ENCODE results near the gene LCE7A.

Gene LCE7A

GRCh38 chr1:152842556-152842955 is 17.2 kb upstream of the LCE7A start, which contains the start of gene LCE6A:
TSS of gene LCE6A (plus strand) at chr1:152842856. CDS start at chr1:152843521, 665 bp downstream.
- no peak within 1 kb of the TSS for H3K4ac ChIP-seq (ENCODE audit: low read length)

DNA sequence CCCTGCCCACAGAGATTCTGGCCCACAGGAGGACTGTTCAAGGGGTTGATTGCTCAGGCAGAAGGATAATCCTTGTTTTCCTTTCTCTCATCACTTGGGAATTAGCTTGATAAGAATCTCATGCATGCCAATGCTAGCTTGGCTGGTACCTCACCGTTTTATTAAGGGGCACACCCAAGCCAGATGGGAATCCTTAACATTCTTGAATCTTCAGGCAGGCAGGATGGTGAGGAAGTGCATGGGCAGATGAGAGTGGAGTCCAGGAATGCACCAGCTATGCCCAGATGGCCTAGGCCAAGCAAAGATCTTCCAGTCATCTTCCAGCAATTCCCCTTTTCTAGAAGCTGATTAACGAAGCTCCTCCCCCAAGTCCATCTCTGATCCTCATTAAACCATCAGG is 4.1 kb upstream of the LCE7A start:
- no peak for DNase-seq (ENCODE audit: low spot score)
- Histone ChIP-seq H2BK120ac (ENCODE audit: low read depth, low read length) (no peak overlapping the region), H3K14ac (ENCODE audit: low read length) (no peak overlapping the region), H3K9ac (ENCODE audit: low read depth, low read length, poor library complexity) (no peak overlapping the region), H3K4me1 (ENCODE audit: control insufficient read depth in 2 of 2, insufficient read depth in 1 of 2, low read depth in 1 of 2, low read length in 2 of 2) (no peaks in the 10 kb centered on the region), H3K27me3 (ENCODE audit: control insufficient read depth in 3 of 3, insufficient read depth in 3 of 3, low read depth in 1 of 3, low read length in 3 of 3) (no peaks in the 10 kb centered on the region), H3K9me3 (replicated peaks in 1 of 2; ENCODE audit: control insufficient read depth in 2 of 2, insufficient read depth in 1 of 2, low read depth in 1 of 2, low read length in 2 of 2) (peaks cover 0 to 11% of the 10 kb centered on the region in 2 donors), H2AK5ac (ENCODE audit: low read depth, low read length) (no peak overlapping the region), H2BK12ac (ENCODE audit: low read length) (no peak overlapping the region), H3K4ac (ENCODE audit: low read length) (no peak overlapping the region), H3K23ac (ENCODE audit: low read depth, low read length, poor library complexity) (no peak overlapping the region), H4K8ac (ENCODE audit: low read depth, low read length) (no peak overlapping the region), H3K4me2 (ENCODE audit: insufficient read depth, low read length, poor library complexity, severe bottlenecking) (no peak overlapping the region), H3K18ac (ENCODE audit: low read length) (no peak overlapping the region), H2BK15ac (ENCODE audit: low read length) (no peak overlapping the region), H3K27ac (replicated peaks; ENCODE audit: low read length) (no peak overlapping the region), H2BK5ac (ENCODE audit: low read length) (no peak overlapping the region), H3K4me3 (ENCODE audit: low read length in 2 of 2) (no peak overlapping the region), H3K79me1 (ENCODE audit: low read depth, low read length) (no peaks in the 10 kb centered on the region), H4K91ac (ENCODE audit: low read depth, low read length, poor library complexity) (no peak overlapping the region), H3K36me3 (replicated peaks in 1 of 2; ENCODE audit: control insufficient read depth in 2 of 2, insufficient read depth in 2 of 2, low read length in 2 of 2) (no peaks in the 10 kb centered on the region), H2AFZ (ENCODE audit: low read length) (no peak overlapping the region)
- no CpG with 5 or more reads among the region's 2 CpGs for WGBS, 2 donors (ENCODE audit: extremely low coverage in 2 of 2, insufficient read length in 2 of 2, insufficient replicate concordance in 1 of 2)

More at GRCh38 chr1:152842556-152842955, 17.2 kb upstream of the LCE7A start, which contains the start of gene LCE6A:
- Histone ChIP-seq H3K18ac (ENCODE audit: low read length) (no peak within 1 kb of the TSS), H2BK12ac (ENCODE audit: low read length) (no peak within 1 kb of the TSS), H3K4me1 (ENCODE audit: control insufficient read depth in 2 of 2, insufficient read depth in 1 of 2, low read depth in 1 of 2, low read length in 2 of 2) (no peaks in the 10 kb centered on the region), H3K9ac (ENCODE audit: low read depth, low read length, poor library complexity) (no peak within 1 kb of the TSS), H2AFZ (ENCODE audit: low read length) (no peak within 1 kb of the TSS), H3K23ac (ENCODE audit: low read depth, low read length, poor library complexity) (no peak within 1 kb of the TSS), H4K91ac (ENCODE audit: low read depth, low read length, poor library complexity) (no peak within 1 kb of the TSS), H3K9me3 (replicated peaks in 1 of 2; ENCODE audit: control insufficient read depth in 2 of 2, insufficient read depth in 1 of 2, low read depth in 1 of 2, low read length in 2 of 2) (peaks cover 0 to 21% of the 10 kb centered on the region in 2 donors), H3K79me1 (ENCODE audit: low read depth, low read length) (no peaks in the 10 kb centered on the region), H2AK5ac (ENCODE audit: low read depth, low read length) (no peak within 1 kb of the TSS), H3K27ac (replicated peaks; ENCODE audit: low read length) (no peak within 1 kb of the TSS), H3K36me3 (replicated peaks in 1 of 2; ENCODE audit: control insufficient read depth in 2 of 2, insufficient read depth in 2 of 2, low read length in 2 of 2) (no peaks in the 10 kb centered on the region), H2BK5ac (ENCODE audit: low read length) (no peak within 1 kb of the TSS), H3K14ac (ENCODE audit: low read length) (no peak within 1 kb of the TSS), H4K8ac (ENCODE audit: low read depth, low read length) (no peak within 1 kb of the TSS), H3K4me2 (ENCODE audit: insufficient read depth, low read length, poor library complexity, severe bottlenecking) (no peak within 1 kb of the TSS), H3K4me3 (ENCODE audit: low read length in 2 of 2) (peak within 1 kb of the TSS in 1 of 2 donors; percentile 25), H2BK15ac (ENCODE audit: low read length) (no peak within 1 kb of the TSS), H2BK120ac (ENCODE audit: low read depth, low read length) (no peak within 1 kb of the TSS), H3K27me3 (ENCODE audit: control insufficient read depth in 3 of 3, insufficient read depth in 3 of 3, low read depth in 1 of 3, low read length in 3 of 3) (no peaks in the 10 kb centered on the region)
- no peak for DNase-seq (ENCODE audit: low spot score)
- no CpG with 5 or more reads among the region's 3 CpGs for WGBS, 2 donors (ENCODE audit: extremely low coverage in 2 of 2, insufficient read length in 2 of 2, insufficient replicate concordance in 1 of 2)

DNA sequence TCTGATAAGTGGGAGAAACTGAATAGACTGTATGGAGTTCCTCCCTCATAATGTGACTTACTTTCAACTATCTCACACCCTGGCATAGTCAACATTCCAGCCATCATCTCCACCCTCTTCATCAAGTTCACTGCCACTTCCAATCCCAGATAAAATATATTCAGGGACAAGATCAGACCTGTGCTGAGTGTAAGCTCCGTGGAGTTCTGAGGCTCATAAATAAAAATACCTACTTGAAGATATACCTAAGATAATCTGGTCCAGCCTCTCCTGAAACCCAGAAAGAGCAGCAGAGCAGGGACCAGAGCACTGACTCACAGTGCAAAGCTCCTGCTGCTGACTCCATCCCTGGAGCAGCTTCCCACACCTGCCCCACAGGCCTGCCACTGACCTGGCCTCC is 1.7 kb upstream of the LCE7A start:
- DNase-seq (ENCODE audit: low spot score) = no peak
- Histone ChIP-seq H3K27me3 (ENCODE audit: control insufficient read depth in 3 of 3, insufficient read depth in 3 of 3, low read depth in 1 of 3, low read length in 3 of 3) (no peaks in the 10 kb centered on the region), H2AK5ac (ENCODE audit: low read depth, low read length) (no peak overlapping the region), H4K8ac (ENCODE audit: low read depth, low read length) (no peak overlapping the region), H3K4me2 (ENCODE audit: insufficient read depth, low read length, poor library complexity, severe bottlenecking) (no peak overlapping the region), H3K4me3 (ENCODE audit: low read length in 2 of 2) (no peak overlapping the region), H3K4me1 (ENCODE audit: control insufficient read depth in 2 of 2, insufficient read depth in 1 of 2, low read depth in 1 of 2, low read length in 2 of 2) (no peaks in the 10 kb centered on the region), H2BK5ac (ENCODE audit: low read length) (no peak overlapping the region), H4K91ac (ENCODE audit: low read depth, low read length, poor library complexity) (no peak overlapping the region), H3K36me3 (replicated peaks in 1 of 2; ENCODE audit: control insufficient read depth in 2 of 2, insufficient read depth in 2 of 2, low read length in 2 of 2) (no peaks in the 10 kb centered on the region), H3K23ac (ENCODE audit: low read depth, low read length, poor library complexity) (no peak overlapping the region), H3K14ac (ENCODE audit: low read length) (no peak overlapping the region), H2BK15ac (ENCODE audit: low read length) (no peak overlapping the region), H3K9me3 (replicated peaks in 1 of 2; ENCODE audit: control insufficient read depth in 2 of 2, insufficient read depth in 1 of 2, low read depth in 1 of 2, low read length in 2 of 2) (peaks cover 0 to 11% of the 10 kb centered on the region in 2 donors), H3K79me1 (ENCODE audit: low read depth, low read length) (no peaks in the 10 kb centered on the region), H3K18ac (ENCODE audit: low read length) (no peak overlapping the region), H2BK12ac (ENCODE audit: low read length) (no peak overlapping the region), H3K27ac (replicated peaks; ENCODE audit: low read length) (no peak overlapping the region), H3K9ac (ENCODE audit: low read depth, low read length, poor library complexity) (peak overlapping the region; percentile 4), H2BK120ac (ENCODE audit: low read depth, low read length) (no peak overlapping the region), H3K4ac (ENCODE audit: low read length) (no peak overlapping the region), H2AFZ (ENCODE audit: low read length) (no peak overlapping the region)
- no CpG with 5 or more reads among the region's 1 CpG for WGBS, 2 donors (ENCODE audit: extremely low coverage in 2 of 2, insufficient read length in 2 of 2, insufficient replicate concordance in 1 of 2)

DNA sequence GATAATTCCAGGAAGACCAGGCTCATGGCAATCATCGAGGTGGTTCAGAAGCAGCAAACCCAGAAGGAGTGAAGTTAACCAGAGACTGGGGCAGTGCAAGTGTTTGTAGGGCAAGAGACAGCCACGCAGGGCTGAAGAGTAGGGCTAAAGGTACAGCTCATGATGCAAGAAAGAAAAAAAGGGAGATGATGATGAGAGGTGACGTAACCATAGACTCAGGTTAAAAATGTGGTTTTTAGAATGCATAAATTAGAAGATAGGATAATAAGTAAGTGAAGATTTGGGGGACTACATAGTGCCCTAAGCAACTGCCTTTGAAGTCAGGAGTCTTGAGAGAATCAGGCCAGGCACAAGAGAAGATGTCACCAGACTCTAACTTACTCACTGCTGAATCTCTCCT is 333 bp downstream of the LCE7A start:
- no peaks in the 10 kb centered on the region for H3K79me1 ChIP-seq (ENCODE audit: low read depth, low read length)
- no peak overlapping the region for H2BK5ac ChIP-seq (ENCODE audit: low read length)
- no peaks in the 10 kb centered on the region for H3K27me3 ChIP-seq (ENCODE audit: control insufficient read depth in 3 of 3, insufficient read depth in 3 of 3, low read depth in 1 of 3, low read length in 3 of 3)
- H3K4ac ChIP-seq (ENCODE audit: low read length) = no peak overlapping the region
- H3K18ac ChIP-seq (ENCODE audit: low read length) = no peak overlapping the region
- no peak overlapping the region for H3K14ac ChIP-seq (ENCODE audit: low read length)
- no peak overlapping the region for H2BK12ac ChIP-seq (ENCODE audit: low read length)
- H3K9ac ChIP-seq (ENCODE audit: low read depth, low read length, poor library complexity) = no peak overlapping the region
- H2AFZ ChIP-seq (ENCODE audit: low read length) = no peak overlapping the region
- no peak for DNase-seq (ENCODE audit: low spot score)
- H3K4me1 ChIP-seq (ENCODE audit: control insufficient read depth in 2 of 2, insufficient read depth in 1 of 2, low read depth in 1 of 2, low read length in 2 of 2) = no peaks in the 10 kb centered on the region
- no peak overlapping the region for H3K27ac ChIP-seq (replicated peaks; ENCODE audit: low read length)
- H2AK5ac ChIP-seq (ENCODE audit: low read depth, low read length) = no peak overlapping the region
- no CpG with 5 or more reads among the region's 3 CpGs for WGBS, 2 donors (ENCODE audit: extremely low coverage in 2 of 2, insufficient read length in 2 of 2, insufficient replicate concordance in 1 of 2)
- H3K36me3 ChIP-seq (replicated peaks in 1 of 2; ENCODE audit: control insufficient read depth in 2 of 2, insufficient read depth in 2 of 2, low read length in 2 of 2) = no peaks in the 10 kb centered on the region
- no peak overlapping the region for H4K91ac ChIP-seq (ENCODE audit: low read depth, low read length, poor library complexity)
- no peak overlapping the region for H2BK15ac ChIP-seq (ENCODE audit: low read length)
- no peak overlapping the region for H3K23ac ChIP-seq (ENCODE audit: low read depth, low read length, poor library complexity)
- no peak overlapping the region for H2BK120ac ChIP-seq (ENCODE audit: low read depth, low read length)
- no peak overlapping the region for H3K4me2 ChIP-seq (ENCODE audit: insufficient read depth, low read length, poor library complexity, severe bottlenecking)
- peaks cover 0 to 11% of the 10 kb centered on the region in 2 donors for H3K9me3 ChIP-seq (replicated peaks in 1 of 2; ENCODE audit: control insufficient read depth in 2 of 2, insufficient read depth in 1 of 2, low read depth in 1 of 2, low read length in 2 of 2)
- no peak overlapping the region for H4K8ac ChIP-seq (ENCODE audit: low read depth, low read length)
- no peak overlapping the region for H3K4me3 ChIP-seq (ENCODE audit: low read length in 2 of 2)
